PC-3 (cell line): ENCODE results near the gene NUP210L. TPM values are rescaled to one million over a fixed set of nuclear protein-coding genes. Genes with fewer than 3 reads are reported as not detected.

Experiments used
- ATAC-seq: fragments of 200-7000 bp; cut with Tn5 transposase; 2 replicates; pipeline ENCODE4 v1.9.1; 2020; ENCODE audit warnings: mild to moderate bottlenecking, moderate library complexity
- BruUV-seq: library from RNA; stranded (reverse); fragments of 400-500 nt; replicated peaks from 2 replicates; lab custom pipeline; 2021; lab: Mats Ljungman, UMichigan
- CTCF ChIA-PET: fragments of 300-600 bp; sonication (Branson Sonifier 250); formaldehyde crosslinking; loops from one replicate; lab custom pipeline; 2022; ENCODE audit warnings: antibody characterized with exemption; lab: Charles Lee
- POLR2A ChIA-PET: fragments of 300-600 bp; sonication (Branson Sonifier 250); formaldehyde crosslinking; loops from one replicate; lab custom pipeline; 2022; ENCODE audit warnings: antibody characterized with exemption; ENCODE audit not compliant: unreplicated experiment; lab: Charles Lee
- DNase-seq: peaks from one replicate; pipeline ENCODE4 v3.0.0-alpha.2; 2015
- H2AFZ ChIP-seq: fragments of 300-600 bp; sonication (generic); 2 replicates; pipeline ENCODE4 v1.6.0; 2016; ENCODE audit warnings: antibody characterized with exemption, low read length
- H3F3A ChIP-seq: fragments of 300-600 bp; sonication (generic); one replicate; pipeline ENCODE4 v1.6.0; 2017; ENCODE audit warnings: antibody characterized with exemption, low read length, control low read depth, mild to moderate bottlenecking; ENCODE audit not compliant: unreplicated experiment
- H3K27ac ChIP-seq: fragments of 300-600 bp; sonication (generic); 2 replicates; pipeline ENCODE4 v1.5.1; 2016; ENCODE audit warnings: mild to moderate bottlenecking, low read length
- H3K27me3 ChIP-seq: fragments of 300-600 bp; sonication (generic); 2 replicates; pipeline ENCODE4 v1.6.1; 2016; ENCODE audit warnings: low read length, mixed read lengths
- H3K36me3 ChIP-seq: fragments of 300-600 bp; sonication (generic); 2 replicates; pipeline ENCODE4 v1.6.1; 2016; ENCODE audit warnings: low read depth, mixed run types, low read length, mixed read lengths
- H3K4me1 ChIP-seq: fragments of 300-600 bp; sonication (generic); 2 replicates; pipeline ENCODE4 v1.5.1; 2016; ENCODE audit warnings: low read length; ENCODE audit not compliant: insufficient read depth
- H3K4me2 ChIP-seq: fragments of 300-600 bp; sonication (generic); 2 replicates; pipeline ENCODE4 v1.6.0; 2016; ENCODE audit warnings: low read length
- H3K4me3 ChIP-seq: fragments of 300-600 bp; sonication (generic); 2 replicates; pipeline ENCODE4 v1.5.1; 2016; ENCODE audit warnings: mild to moderate bottlenecking, low read length, mixed read lengths
- H3K79me2 ChIP-seq: fragments of 300-600 bp; sonication (generic); 2 replicates; pipeline ENCODE4 v1.6.1; 2017; ENCODE audit warnings: low read length, mixed read lengths
- H3K9ac ChIP-seq: fragments of 300-600 bp; sonication (generic); 2 replicates; pipeline ENCODE4 v1.6.0; 2016; ENCODE audit warnings: mild to moderate bottlenecking, low read length
- H3K9me2 ChIP-seq: fragments of 300-600 bp; sonication (generic); replicated peaks from 2 replicates; pipeline ENCODE4 v1.6.1; 2016; ENCODE audit warnings: mixed run types, low read length, mixed read lengths
- H3K9me3 ChIP-seq: fragments of 300-600 bp; sonication (generic); 2 replicates; pipeline ENCODE4 v1.6.1; 2016; ENCODE audit warnings: low read length, mixed read lengths
- H4K20me1 ChIP-seq: fragments of 300-600 bp; sonication (generic); 2 replicates; pipeline ENCODE4 v1.6.1; 2016; ENCODE audit warnings: low read length, mixed read lengths
- CTCF ChIP-seq: fragments of 300-600 bp; sonication (generic); conservative IDR thresholded peaks from 2 replicates; pipeline ENCODE4 v1.5.1; 2017; ENCODE audit warnings: antibody characterized with exemption, low read depth, mild to moderate bottlenecking, low read length
- EZH2 ChIP-seq: fragments of 300-600 bp; sonication (generic); IDR thresholded peaks from one replicate; pipeline ENCODE4 v1.6.1; 2017; ENCODE audit warnings: antibody characterized with exemption, mild to moderate bottlenecking, low read length; ENCODE audit not compliant: unreplicated experiment
- EZH2phosphoT487 ChIP-seq: fragments of 300-600 bp; sonication (generic); IDR thresholded peaks from 2 replicates; pipeline ENCODE4 v1.6.1; 2018; ENCODE audit warnings: mild to moderate bottlenecking, antibody characterized with exemption, low read length, borderline replicate concordance
- intact Hi-C: fragments of 100-400 bp; cut with micrococcal nuclease; formaldehyde crosslinking; loops from 2 replicates; pipeline ENCODE4 v1.9.0; 2023
- total RNA-seq: library from RNA; depleted of rRNA; stranded (reverse); fragments of >200 nt; gene quantifications from 2 replicates; pipeline ENCODE4 v1.2.3, GENCODE V29; 2014

The NUP210L gene
- total RNA-seq, 1 experiment from 2014 or later = 0.04 TPM

GRCh38 chr1:153970346-153970745 lies 184.5 kb downstream of the NUP210L start:
- intact Hi-C loops = no loop called here
- TF ChIP-seq EZH2 (no peak), CTCF (no peak)
- Histone ChIP-seq H3K4me1 (peaks cover 24% of the 10 kb centered on the region), H3K36me3 (peaks cover 18% of the 10 kb centered on the region), H3K9me2 (no peaks in the 10 kb centered on the region), H3K4me3 (no peak overlapping the region), H3K9me3 (no peaks in the 10 kb centered on the region), H3K4me2 (no peak overlapping the region), H3K9ac (no peak overlapping the region), H4K20me1 (no peaks in the 10 kb centered on the region), H2AFZ (no peak overlapping the region), H3K79me2 (peaks cover 27% of the 10 kb centered on the region), H3F3A (no peaks in the 10 kb centered on the region), H3K27ac (no peak overlapping the region), H3K27me3 (no peaks in the 10 kb centered on the region)
- CTCF ChIA-PET = no interaction called here
- DNase-seq = no peak
- BruUV-seq = no TSS peak
- POLR2A ChIA-PET = interaction anchor here (0.6 kb wide), 1 partner anchor 12 kb away, joined by 4 read pairs; no protein-coding TSS in a partner anchor
- ATAC-seq = no peak

GRCh38 chr1:153968972-153969371 lies 185.9 kb downstream of the NUP210L start:
- Histone ChIP-seq H3K9ac (no peak overlapping the region; the same call in 1 of the 2 replicates), H3K4me1 (peaks cover 24% of the 10 kb centered on the region), H3K79me2 (peaks cover 39% of the 10 kb centered on the region), H3K27me3 (no peaks in the 10 kb centered on the region), H3K36me3 (peaks cover 8% of the 10 kb centered on the region), H3K9me2 (no peaks in the 10 kb centered on the region), H3K9me3 (no peaks in the 10 kb centered on the region), H4K20me1 (no peaks in the 10 kb centered on the region), H3K27ac (no peak overlapping the region), H2AFZ (0 out of 2 replicates have a peak overlapping the region, but pooled peaks have one; percentile 80), H3F3A (no peaks in the 10 kb centered on the region), H3K4me3 (peak overlapping the region; percentile 71), H3K4me2 (peak overlapping the region; percentile 93)
- TF ChIP-seq CTCF (no peak), EZH2 (no peak), EZH2phosphoT487 (no peak)
- intact Hi-C loops = loop anchor here (1.0 kb wide), 1 partner anchor 8 kb away; the partner anchor contains the start of gene JTB
- ChIA-PET POLR2A (interaction anchor here (2.2 kb wide), 1 partner anchor 9 kb away, joined by 13 read pairs; the partner anchor contains the start of gene JTB), CTCF (interaction anchor here (0.6 kb wide), 1 partner anchor 22 kb away, joined by 5 read pairs; the partner anchor contains the start of gene DENND4B)
- no peak for DNase-seq
- no peak for ATAC-seq
- BruUV-seq = no TSS peak

GRCh38 chr1:153968408-153968807 lies 186.5 kb downstream of the NUP210L start:
- no peaks in the 10 kb centered on the region for H4K20me1 ChIP-seq
- H3F3A ChIP-seq = no peaks in the 10 kb centered on the region
- peak overlapping the region; percentile 71 for H3K4me3 ChIP-seq
- ATAC-seq (no peak), DNase-seq (no peak)
- H3K9me2 ChIP-seq = no peaks in the 10 kb centered on the region
- H3K36me3 ChIP-seq = peaks cover 3% of the 10 kb centered on the region; the same call in 1 of the 2 replicates
- H3K4me2 ChIP-seq = peak overlapping the region; percentile 93
- TF ChIP-seq EZH2 (no peak), CTCF (no peak), EZH2phosphoT487 (no peak)
- H3K4me1 ChIP-seq = peaks cover 24% of the 10 kb centered on the region
- no peaks in the 10 kb centered on the region for H3K27me3 ChIP-seq
- H3K9me3 ChIP-seq = no peaks in the 10 kb centered on the region
- POLR2A ChIA-PET = interaction anchor here (2.2 kb wide), 1 partner anchor 9 kb away, joined by 13 read pairs; the partner anchor contains the start of gene JTB
- no TSS peak for BruUV-seq
- CTCF ChIA-PET = interaction anchor here (1.5 kb wide), 1 partner anchor 18 kb away, joined by 7 read pairs; the partner anchor contains the start of gene RAB13
- H3K9ac ChIP-seq = peak overlapping the region; percentile 77
- peak overlapping the region; percentile 80 for H2AFZ ChIP-seq
- peaks cover 39% of the 10 kb centered on the region for H3K79me2 ChIP-seq
- intact Hi-C loops = loop anchor here (1.0 kb wide), 1 partner anchor 9 kb away; the partner anchor contains the start of gene JTB
- H3K27ac ChIP-seq = peak overlapping the region; percentile 81
